GM11168 (cell line): ENCODE data around the gene DCAKD.
"Not testable (repeated sequence)": the region's sequence is repeated elsewhere in the genome, so short reads cannot be mapped to it uniquely, and the experiment has no call there.

ENCODE experiments used
- in situ Hi-C: fragments of 300-500 bp; cut with MboI; formaldehyde crosslinking; loops from one replicate; pipeline ENCODE4 v1.12.0; 2022; ENCODE audit warnings: low sequenced_read_pairs; ENCODE audit not compliant: unreplicated experiment

The DCAKD gene

GRCh38 chr17:45070001-45070400, 18.6 kb upstream of the DCAKD start:
- in situ Hi-C loops = no loop called here

GRCh38 chr17:45067637-45068036, 16.2 kb upstream of the DCAKD start:
- in situ Hi-C loops = no loop called here

- in situ Hi-C loops = no loop called here
Measured at GRCh38 chr17:45063198-45063597, 11.8 kb upstream of the DCAKD start.

GRCh38 chr17:45061606-45062205, 10.3 kb upstream of the DCAKD start:
- in situ Hi-C loops = no loop called here

DNA sequence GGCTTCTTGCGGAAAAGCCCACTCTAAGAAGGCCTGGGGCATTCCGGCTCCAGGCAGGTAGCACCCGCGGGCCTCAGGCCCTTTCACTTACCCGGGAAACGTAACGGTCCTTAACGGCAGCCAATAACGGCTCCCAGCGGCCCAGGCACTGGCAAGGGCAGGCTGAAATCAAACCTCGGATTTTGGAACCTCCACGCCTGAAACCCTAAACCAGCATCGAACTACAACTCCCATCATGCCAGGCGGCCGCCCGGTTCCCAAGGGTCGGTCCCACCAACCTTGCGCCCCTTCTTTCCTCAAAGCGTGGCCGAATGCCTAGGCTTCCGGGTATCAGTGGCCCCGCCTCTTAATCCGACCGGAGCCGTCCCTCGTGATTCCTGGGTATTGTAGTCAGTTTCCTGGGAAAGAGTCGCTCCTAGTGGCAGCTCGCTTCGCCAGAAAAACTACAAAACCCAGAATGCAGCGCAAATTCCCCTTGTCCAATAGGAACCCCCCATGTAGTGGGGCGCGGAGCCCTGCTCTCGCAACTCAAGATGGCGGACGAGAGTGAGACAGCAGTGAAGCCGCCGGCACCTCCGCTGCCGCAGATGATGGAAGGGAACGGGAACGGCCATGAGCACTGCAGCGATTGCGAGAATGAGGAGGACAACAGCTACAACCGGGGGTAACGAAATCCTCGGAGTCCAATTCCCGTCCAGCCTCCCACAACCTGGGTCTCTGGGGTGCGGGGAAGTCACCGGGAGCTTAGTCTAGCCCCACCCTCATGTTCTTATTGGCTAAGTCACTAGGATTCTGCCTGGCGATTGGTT, 9.6 kb upstream of the DCAKD start, which contains the start of gene NMT1:
NMT1 (plus strand) TSS at position 521 of the 809 bp plus-strand sequence; CDS start at position 534, 13 bp downstream.
- in situ Hi-C loops = no loop called here

DNA sequence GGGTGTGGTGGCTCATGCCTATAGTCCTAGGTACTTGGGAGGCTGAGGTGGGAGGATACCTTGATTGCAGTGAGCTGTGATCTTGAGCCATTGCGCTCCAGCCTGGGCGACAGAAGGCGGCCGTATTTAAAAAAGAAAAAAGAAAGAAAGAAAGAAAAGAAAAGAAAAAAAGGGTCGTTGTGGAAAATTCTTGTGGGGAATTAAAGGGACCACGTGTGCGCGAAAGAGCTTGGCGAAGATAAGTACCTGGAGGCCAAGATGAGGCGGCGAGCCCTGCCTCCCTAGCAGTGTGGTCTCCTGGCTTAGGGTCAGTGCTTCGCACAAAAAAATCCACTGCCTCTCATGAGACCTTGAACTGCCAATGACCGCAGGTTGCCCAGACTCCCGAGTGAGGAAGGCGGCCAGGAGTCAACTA, 9.0 kb upstream of the DCAKD start:
- in situ Hi-C loops = no loop called here

- in situ Hi-C loops = no loop called here
Measured at GRCh38 chr17:45052052-45052772, 780 bp upstream of the DCAKD start.

GRCh38 chr17:45051720-45052051, 254 bp upstream of the DCAKD start:
- in situ Hi-C loops = not testable (repeated sequence)

- in situ Hi-C loops = no loop called here
Measured at GRCh38 chr17:45050481-45051059, 862 bp downstream of the DCAKD start.

DNA sequence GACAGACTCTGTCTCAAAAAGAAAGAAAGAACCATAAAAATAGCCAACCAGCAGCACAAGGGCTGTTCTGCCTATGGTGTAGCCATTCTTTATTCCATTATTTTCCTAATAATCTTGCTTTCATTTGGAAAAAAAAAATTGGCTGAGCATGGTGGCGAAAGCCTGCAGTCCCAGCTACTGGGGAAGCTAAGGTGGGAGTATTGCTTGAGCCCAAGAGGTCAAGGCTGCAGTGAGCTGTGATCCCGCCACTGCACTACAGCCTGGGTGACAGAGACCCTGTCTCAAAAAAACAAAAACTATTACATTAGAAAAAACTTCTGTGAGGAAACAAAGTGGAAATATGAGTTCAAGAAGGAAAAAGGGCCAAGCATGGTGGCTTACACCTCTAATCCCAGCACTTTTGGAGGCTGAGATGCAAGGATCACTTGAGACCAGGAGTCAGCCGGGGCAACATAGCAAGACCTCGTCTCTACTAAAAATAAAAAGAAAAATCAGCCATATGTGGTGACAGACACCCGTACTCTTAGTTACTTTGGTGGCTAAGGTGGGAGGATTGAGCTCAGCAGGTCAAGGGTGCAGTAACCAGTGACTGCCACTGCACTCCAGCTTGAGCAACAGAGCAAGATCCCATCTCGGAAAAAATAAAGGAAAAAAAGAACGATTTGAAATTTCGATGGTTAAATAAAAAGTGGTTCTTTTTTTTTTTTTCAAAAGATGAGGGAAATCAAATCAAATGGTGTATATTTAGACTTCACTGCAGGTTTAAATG, 2.5 kb downstream of the DCAKD start:
- in situ Hi-C loops = no loop called here

GRCh38 chr17:45046537-45047125, 4.8 kb downstream of the DCAKD start:
- in situ Hi-C loops = no loop called here

DNA sequence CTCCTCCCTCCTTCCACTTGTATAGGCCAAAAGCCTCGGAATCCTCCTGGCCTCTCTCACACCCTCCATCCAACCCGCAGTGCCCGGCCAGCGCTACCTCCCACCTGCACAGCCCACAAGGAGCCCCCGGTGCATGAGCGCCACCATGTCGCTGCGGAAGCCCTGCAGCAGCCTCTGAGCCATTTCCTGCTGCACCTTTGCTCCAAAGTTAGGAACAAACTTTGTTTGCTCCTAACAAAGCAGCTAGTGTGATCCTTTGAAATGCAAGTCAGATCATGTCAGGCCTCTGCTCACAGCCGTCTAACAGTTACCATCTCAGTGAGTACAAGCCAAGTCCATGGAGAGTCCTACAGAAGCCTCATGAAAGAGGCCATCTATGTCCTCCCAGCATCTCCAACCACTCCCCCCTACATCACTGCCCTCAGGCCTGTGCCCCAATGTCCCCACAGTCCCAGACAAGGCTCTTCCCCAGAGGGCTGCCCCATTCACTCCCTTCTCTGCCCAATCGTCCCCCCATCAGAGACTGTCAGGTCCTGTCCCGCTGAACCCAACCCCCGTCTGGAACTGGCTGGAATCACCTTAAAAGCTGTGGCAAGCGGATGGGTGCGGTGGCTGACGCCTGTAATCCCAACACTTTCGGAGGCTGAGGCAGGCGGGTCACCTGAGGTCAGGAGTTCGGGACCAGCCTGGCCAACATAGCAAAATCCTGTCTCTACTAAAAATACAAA, 7.5 kb downstream of the DCAKD start:
- in situ Hi-C loops = no loop called here

- in situ Hi-C loops = no loop called here
Measured at GRCh38 chr17:45042346-45043120, 8.9 kb downstream of the DCAKD start.

DNA sequence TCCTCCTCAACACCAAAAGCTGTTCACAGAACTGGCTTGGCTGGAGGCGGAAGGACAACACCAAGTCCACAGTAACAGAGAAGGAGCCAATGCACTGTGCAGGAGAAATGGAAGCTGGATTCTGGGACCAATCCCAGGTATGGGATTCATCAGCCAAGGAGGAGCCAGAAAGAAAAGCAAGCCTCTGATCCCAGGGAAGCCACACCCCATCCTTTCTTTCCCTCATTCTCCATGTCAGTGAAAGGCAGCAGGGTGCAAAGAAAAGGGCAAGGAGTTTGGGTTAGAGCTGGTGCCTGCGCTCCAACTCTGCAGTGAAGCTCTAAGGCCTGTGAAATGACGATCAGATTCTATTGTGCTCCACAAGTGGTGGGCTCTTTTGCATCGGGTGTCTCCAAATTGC, 11.0 kb downstream of the DCAKD start:
- in situ Hi-C loops = no loop called here

DNA sequence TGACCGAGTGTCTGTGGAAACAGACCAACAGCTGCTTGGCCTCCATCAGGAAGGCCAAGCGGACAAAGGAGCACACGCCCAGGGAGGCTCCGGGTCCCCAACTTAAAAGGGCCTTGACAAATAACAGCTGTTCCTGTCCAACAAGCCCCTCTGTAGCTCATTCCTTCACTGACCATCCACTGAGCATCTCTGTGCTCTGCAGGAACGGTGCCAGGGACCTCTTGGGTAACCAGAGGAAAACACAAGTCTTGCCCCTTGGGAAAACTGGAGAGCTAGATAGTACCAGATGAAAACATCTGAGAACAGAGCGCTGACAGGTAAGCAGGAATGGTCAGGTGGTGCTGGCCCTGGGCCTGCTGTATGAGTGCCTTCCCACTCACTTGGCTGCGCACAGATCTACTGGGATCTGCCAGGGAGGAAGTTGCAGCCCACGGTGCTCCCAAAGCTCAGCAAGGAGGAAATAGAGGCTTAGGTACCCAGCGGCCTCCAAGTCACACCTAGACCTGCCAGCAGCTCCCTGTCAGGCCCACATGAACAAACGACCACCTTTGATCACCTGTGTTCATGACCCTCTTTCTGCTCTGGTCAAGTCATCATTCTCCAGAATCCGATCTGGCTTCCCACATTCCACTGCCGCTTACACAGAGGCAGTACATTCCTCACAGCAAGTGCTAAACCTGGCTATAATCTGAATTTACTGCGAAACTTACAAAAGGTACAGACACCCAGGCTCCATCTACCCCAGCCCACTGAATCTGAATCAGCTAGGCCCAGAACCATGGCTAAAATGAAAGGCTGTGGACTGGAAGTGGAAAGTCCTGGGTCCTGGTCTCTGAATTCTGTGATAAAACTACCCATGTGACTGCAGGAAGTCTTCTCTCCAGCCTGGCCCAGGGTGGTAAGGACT, 12.5 kb downstream of the DCAKD start:
- in situ Hi-C loops = no loop called here

DNA sequence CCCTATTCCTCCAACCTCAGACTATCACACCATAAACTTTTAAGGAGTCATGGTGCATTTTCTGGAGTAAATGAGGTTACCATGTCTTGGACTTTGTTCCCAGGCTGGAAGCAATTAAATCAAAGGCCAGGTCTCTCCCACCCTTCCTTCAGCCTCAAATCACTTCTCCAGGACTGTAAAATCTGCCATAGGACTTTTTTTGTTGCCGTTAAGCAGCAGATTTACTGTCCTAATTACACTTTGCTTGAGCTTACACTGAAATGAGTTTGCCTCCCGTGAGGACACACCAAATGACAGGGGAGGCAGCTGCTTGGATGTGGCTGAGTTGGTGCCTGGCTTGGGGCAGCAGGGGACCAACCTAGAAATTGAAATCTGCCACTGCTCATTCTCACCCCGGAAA, 14.7 kb downstream of the DCAKD start:
- in situ Hi-C loops = no loop called here

GRCh38 chr17:45035848-45036247, 15.6 kb downstream of the DCAKD start:
- in situ Hi-C loops = no loop called here
